Stomach (tissue), 9 donors: ENCODE measurements around the gene SLC10A3. TPM values are rescaled to one million over a fixed set of nuclear protein-coding genes. Genes with fewer than 3 reads are reported as not detected.

ENCODE experiments used
- DNase-seq, 2 donors: peaks; one replicate each; pipeline versions ENCODE4 v3.0.0 to v3.0.0-alpha.2; 2013 to 2019
- H3K27ac ChIP-seq, 5 donors: fragments of 200-600 bp in 4 of 5; sonication (generic) in 4 of 5; one replicate each; pipeline ENCODE4 v1.5.1; 2013 to 2019; ENCODE audit warnings: mild to moderate bottlenecking in 1 of 5, moderate library complexity in 1 of 5
- H3K27me3 ChIP-seq, 3 donors: fragments of 200-600 bp; sonication (generic); one replicate each; pipeline ENCODE4 v1.5.1; 2017 to 2019; ENCODE audit warnings: mixed run types in 1 of 3
- H3K36me3 ChIP-seq, 4 donors: fragments of 200-600 bp; sonication (generic); 1 replicate in 3 of 4; 2 replicates in 1 of 4; pipeline ENCODE4 v1.5.1; 2016 to 2019
- H3K4me1 ChIP-seq, 4 donors: fragments of 200-600 bp; sonication (generic); one replicate each; pipeline ENCODE4 v1.5.1; 2016 to 2019
- H3K4me3 ChIP-seq, 4 donors: fragments of 200-600 bp; sonication (generic) in 3 of 4; one replicate each; pipeline ENCODE4 v1.5.1; 2016 to 2019; ENCODE audit warnings: mild to moderate bottlenecking in 1 of 4
- H3K9me3 ChIP-seq, 4 donors: fragments of 200-600 bp; sonication (generic); one replicate each; pipeline ENCODE4 v1.5.1; 2016 to 2019
- EP300 ChIP-seq: sonication (generic); formaldehyde crosslinking; IDR thresholded peaks from one replicate; pipeline ENCODE4 v1.6.1; 2017; ENCODE audit warnings: antibody characterized with exemption
- POLR2A ChIP-seq, 4 donors: fragments of 450-650 bp; IDR thresholded peaks; one replicate each; pipeline ENCODE4 v1.6.1; 2016; ENCODE audit warnings: antibody characterized with exemption in 4 of 4, control low read depth in 2 of 4, mild to moderate bottlenecking in 1 of 4, moderate library complexity in 1 of 4
- POLR2AphosphoS5 ChIP-seq, 3 donors: sonication (generic); formaldehyde crosslinking; IDR thresholded peaks; one replicate each; pipeline ENCODE4 v1.6.1; 2016; ENCODE audit warnings: antibody characterized with exemption in 3 of 3
- WGBS, 5 donors: extraction: QIAGEN DNeasy Blood & Tissue Kit in 3 of 5; methylation state at CpG; one replicate each; pipeline versions ENCODE4 v1.1.5 to v1.1.7; 2013 to 2018; 5-methylcytosine and 5-hydroxymethylcytosine counted together
- intact Hi-C: fragments of 100-400 bp; cut with DNase I; formaldehyde crosslinking; loops from one replicate; pipeline ENCODE4 v1.15.1; 2023; ENCODE audit warnings: low total_unique reads
- polyA plus RNA-seq, 3 donors: library from polyadenylated mRNA; stranded (reverse); fragments of 200-250 nt; gene quantifications; one replicate each; pipeline ENCODE4 v1.2.3, GENCODE V29; 2013
- total RNA-seq, 5 donors: library from RNA; depleted of rRNA; stranded (reverse); fragments of >200 nt; gene quantifications; one replicate each; pipeline versions ENCODE4 v1.1.0 to v1.2.3, GENCODE V29; 2014 to 2016
- TF ChIP-seq, protein P1 (sequence below), 7 experiments: fragments of 450-650 bp in 4 of 7; fragments of 200-600 bp in 3 of 7; sonication (generic) in 3 of 7; IDR thresholded peaks; one replicate each; pipeline ENCODE4 v1.5.1; 2016 to 2019; ENCODE audit warnings: antibody characterized with exemption in 7 of 7, control low read depth in 2 of 7, mild to moderate bottlenecking in 1 of 7
- donor health status: healthy with polysubstance abuse.
- donor health status: Bipolar disorder and iron deficiency.
- donor health status: healthy.

Gene SLC10A3
- total and polyA plus RNA-seq, 8 donors = 4.9 to 175 (median 12.9) TPM

GRCh38 chrX:154446430-154446829 lies 44.0 kb downstream of the SLC10A3 start:
- H3K9me3 ChIP-seq = no peaks in the 10 kb centered on the region
- no peak overlapping the region for H3K4me3 ChIP-seq
- 86 to 95% (median 94%) methylated on average over 8 to 12 of the region's 12 CpGs for WGBS, 5 donors
- peaks cover 9 to 23% (median 19%) of the 10 kb centered on the region in 4 donors for H3K4me1 ChIP-seq
- no peak overlapping the region for H3K27ac ChIP-seq
- no peaks in the 10 kb centered on the region for H3K27me3 ChIP-seq
- H3K36me3 ChIP-seq = peaks cover 14 to 69% (median 58%) of the 10 kb centered on the region in 4 donors
- intact Hi-C loops = no loop called here
- TF ChIP-seq POLR2A (IDR thresholded peaks at IDR 0.05) = no peak
- TF ChIP-seq, protein P1, sequence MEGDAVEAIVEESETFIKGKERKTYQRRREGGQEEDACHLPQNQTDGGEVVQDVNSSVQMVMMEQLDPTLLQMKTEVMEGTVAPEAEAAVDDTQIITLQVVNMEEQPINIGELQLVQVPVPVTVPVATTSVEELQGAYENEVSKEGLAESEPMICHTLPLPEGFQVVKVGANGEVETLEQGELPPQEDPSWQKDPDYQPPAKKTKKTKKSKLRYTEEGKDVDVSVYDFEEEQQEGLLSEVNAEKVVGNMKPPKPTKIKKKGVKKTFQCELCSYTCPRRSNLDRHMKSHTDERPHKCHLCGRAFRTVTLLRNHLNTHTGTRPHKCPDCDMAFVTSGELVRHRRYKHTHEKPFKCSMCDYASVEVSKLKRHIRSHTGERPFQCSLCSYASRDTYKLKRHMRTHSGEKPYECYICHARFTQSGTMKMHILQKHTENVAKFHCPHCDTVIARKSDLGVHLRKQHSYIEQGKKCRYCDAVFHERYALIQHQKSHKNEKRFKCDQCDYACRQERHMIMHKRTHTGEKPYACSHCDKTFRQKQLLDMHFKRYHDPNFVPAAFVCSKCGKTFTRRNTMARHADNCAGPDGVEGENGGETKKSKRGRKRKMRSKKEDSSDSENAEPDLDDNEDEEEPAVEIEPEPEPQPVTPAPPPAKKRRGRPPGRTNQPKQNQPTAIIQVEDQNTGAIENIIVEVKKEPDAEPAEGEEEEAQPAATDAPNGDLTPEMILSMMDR (IDR thresholded peaks at IDR 0.05) = no peak
- no peak for TF ChIP-seq EP300
- TF ChIP-seq POLR2AphosphoS5 (IDR thresholded peaks at IDR 0.05) = no peak
- no peak for DNase-seq

- intact Hi-C loops = no loop called here
- TF ChIP-seq, protein P1 (IDR thresholded peaks at IDR 0.05) = no peak
- TF ChIP-seq EP300 = no peak
- TF ChIP-seq POLR2AphosphoS5 (IDR thresholded peaks at IDR 0.05) = no peak
- no peak for TF ChIP-seq POLR2A (IDR thresholded peaks at IDR 0.05)
- Histone ChIP-seq H3K4me3 (no peak overlapping the region), H3K27me3 (no peaks in the 10 kb centered on the region), H3K4me1 (peaks cover 9 to 25% (median 19%) of the 10 kb centered on the region in 4 donors), H3K9me3 (no peaks in the 10 kb centered on the region), H3K27ac (no peak overlapping the region), H3K36me3 (peaks cover 14 to 71% (median 60%) of the 10 kb centered on the region in 4 donors)
- DNase-seq = no peak
- 91 to 98% (median 92%) methylated on average over 16 of the region's 16 CpGs; no CpG with 5 or more reads in 1 of the 5 donors for WGBS, 5 donors
Measured at GRCh38 chrX:154445776-154446175, 44.7 kb downstream of the SLC10A3 start.

GRCh38 chrX:154444755-154445246 lies 45.6 kb downstream of the SLC10A3 start:
- Histone ChIP-seq H3K4me3 (peak overlapping the region; percentile 55 to 66 (median 59)), H3K27me3 (no peaks in the 10 kb centered on the region), H3K9me3 (no peaks in the 10 kb centered on the region), H3K36me3 (peaks cover 14 to 71% (median 59%) of the 10 kb centered on the region in 4 donors), H3K27ac (peak overlapping the region in 4 of 5 donors; percentile 80 to 91 (median 88)), H3K4me1 (peaks cover 9 to 32% (median 19%) of the 10 kb centered on the region in 4 donors)
- intact Hi-C loops = no loop called here
- WGBS, 5 donors = 39 to 57% (median 46%) methylated on average over 13 of the region's 13 CpGs; no CpG with 5 or more reads in 2 of the 5 donors
- TF ChIP-seq, protein P1 (IDR thresholded peaks at IDR 0.05) = no peak
- TF ChIP-seq EP300 = no peak
- no peak for DNase-seq

DNA sequence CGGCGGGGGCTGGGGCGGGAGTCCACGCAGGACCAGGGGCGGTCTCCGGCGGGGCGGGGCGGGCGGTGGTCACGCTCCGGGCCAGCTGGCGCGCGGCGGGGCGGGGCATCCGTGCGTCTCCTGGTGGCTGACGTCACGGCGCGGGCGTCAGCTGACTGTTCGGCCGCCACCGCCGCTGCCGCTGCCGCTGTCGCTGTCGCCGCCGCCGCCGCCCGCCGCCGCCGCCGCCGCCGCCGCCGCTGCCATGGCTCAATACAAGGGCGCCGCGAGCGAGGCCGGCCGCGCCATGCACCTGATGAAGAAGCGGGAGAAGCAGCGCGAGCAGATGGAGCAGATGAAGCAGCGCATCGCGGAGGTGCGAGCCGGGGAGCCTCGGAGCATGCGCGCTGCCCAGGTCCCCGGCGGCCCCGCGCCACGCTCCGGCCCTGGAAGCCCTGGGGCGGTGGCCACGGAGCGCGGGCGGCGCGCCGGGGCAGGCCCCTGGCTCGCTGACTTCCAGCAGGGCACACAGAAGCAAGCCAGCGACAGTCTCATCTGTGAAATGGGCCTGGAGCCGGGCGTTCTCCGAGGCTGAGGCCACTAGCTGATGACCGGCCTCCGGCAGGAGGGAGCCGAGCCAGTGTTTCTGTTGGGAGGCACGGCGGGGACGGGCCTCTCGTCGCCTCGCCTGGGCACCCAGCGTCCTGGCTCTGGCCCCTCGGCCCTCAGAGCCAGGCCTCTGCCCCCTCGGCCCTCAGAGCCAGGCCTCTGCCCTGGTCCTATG lies 46.3 kb downstream of the SLC10A3 start, which contains the start of gene FAM50A:
FAM50A (plus strand) TSS at position 150 of the 763 bp plus-strand sequence; CDS start at position 245, 95 bp downstream.
- H3K4me3 ChIP-seq = peak within 1 kb of the TSS; percentile 55 to 66 (median 59)
- H3K9me3 ChIP-seq = no peaks in the 10 kb centered on the region
- peak; percentile 82 to 92 for DNase-seq
- no peak for TF ChIP-seq POLR2A (IDR thresholded peaks at IDR 0.05)
- no peak for TF ChIP-seq EP300
- TF ChIP-seq, protein P1 (IDR thresholded peaks at IDR 0.05) = no peak
- no peak for TF ChIP-seq POLR2AphosphoS5 (IDR thresholded peaks at IDR 0.05)
- H3K4me1 ChIP-seq = peaks cover 9 to 37% (median 19%) of the 10 kb centered on the region in 4 donors
- H3K27ac ChIP-seq = peak within 1 kb of the TSS; percentile 80 to 91 (median 89)
- no peaks in the 10 kb centered on the region for H3K27me3 ChIP-seq
- 1 to 37% (median 18%) methylated on average over 16 to 52 of the region's 94 CpGs; no CpG with 5 or more reads in 1 of the 5 donors for WGBS, 5 donors
- intact Hi-C loops = no loop called here
- H3K36me3 ChIP-seq = peaks cover 9 to 71% (median 57%) of the 10 kb centered on the region in 4 donors
